K562 (cell line): ENCODE measurements around the gene TMED4. TPM values are rescaled to one million over a fixed set of nuclear protein-coding genes. Genes with fewer than 3 reads are reported as not detected.

ENCODE experiments used
- ATF6 ChIP-seq: sonication (generic); formaldehyde crosslinking; IDR thresholded peaks from 2 replicates; pipeline ENCODE4 v1.4.0; 2020; ENCODE audit warnings: mild to moderate bottlenecking, missing genetic modification reagents
- BRD9 ChIP-seq: fragments of 450-650 bp; IDR thresholded peaks from 2 replicates; pipeline ENCODE4 v1.6.1; 2018; ENCODE audit warnings: low read depth; ENCODE audit not compliant: partially characterized antibody
- CCNT2 ChIP-seq: IDR thresholded peaks from 2 replicates; pipeline ENCODE4 v1.6.1; 2011; ENCODE audit warnings: borderline replicate concordance, low read depth, mild to moderate bottlenecking, moderate library complexity, mixed read lengths, low read length; ENCODE audit not compliant: insufficient read length; ENCODE audit errors: extremely low read depth
- E2F3 ChIP-seq: fragments of 250-450 bp; sonication (Bioruptor Pico); IDR thresholded peaks from 2 replicates; pipeline ENCODE4 v1.4.0; 2020; ENCODE audit warnings: mild to moderate bottlenecking
- HDGF ChIP-seq: fragments of 450-650 bp; IDR thresholded peaks from 2 replicates; pipeline ENCODE4 v1.6.1; 2016
- NCOR1 ChIP-seq: fragments of 450-650 bp; IDR thresholded peaks from 2 replicates; pipeline ENCODE4 v1.6.1; 2016; ENCODE audit warnings: mild to moderate bottlenecking, moderate library complexity
- NUFIP1 ChIP-seq: fragments of 450-650 bp; IDR thresholded peaks from 2 replicates; pipeline ENCODE4 v1.6.1; 2018; ENCODE audit not compliant: partially characterized antibody
- PHB2 ChIP-seq: fragments of 450-650 bp; IDR thresholded peaks from 2 replicates; pipeline ENCODE4 v1.6.1; 2017; ENCODE audit warnings: low read depth
- PHF20 ChIP-seq: fragments of 450-650 bp; IDR thresholded peaks from 2 replicates; pipeline ENCODE4 v1.6.1; 2018; ENCODE audit not compliant: partially characterized antibody
- PML ChIP-seq: IDR thresholded peaks from 2 replicates; pipeline ENCODE4 v1.6.1; 2012; ENCODE audit warnings: low read length, inconsistent platforms
- POLR3G ChIP-seq: IDR thresholded peaks from 2 replicates; pipeline ENCODE4 v1.6.1; 2011; ENCODE audit not compliant: insufficient read length, insufficient replicate concordance; ENCODE audit errors: extremely low read depth
- RBBP5 ChIP-seq: fragments of 200-600 bp; sonication (generic); IDR thresholded peaks from 2 replicates; pipeline ENCODE4 v1.6.1; 2012; ENCODE audit warnings: borderline replicate concordance, mild to moderate bottlenecking, low read length, control low read depth, inconsistent platforms; ENCODE audit not compliant: insufficient read depth, poor library complexity, severe bottlenecking
- RCOR1 ChIP-seq, 2 experiments: IDR thresholded peaks; 2 replicates each; pipeline ENCODE4 v1.6.1; 2012; ENCODE audit warnings: low read depth in 2 of 2, low read length in 2 of 2, borderline replicate concordance in 1 of 2, improper control_type of control experiment in 1 of 2
- ZNF121 ChIP-seq: sonication (generic); formaldehyde crosslinking; conservative IDR thresholded peaks from 2 replicates; pipeline ENCODE4 v1.8.0; 2022; ENCODE audit warnings: missing genetic modification reagents
- ZNF511 ChIP-seq: sonication (generic); formaldehyde crosslinking; IDR thresholded peaks from 2 replicates; pipeline ENCODE4 v1.8.0; 2022; ENCODE audit warnings: mild to moderate bottlenecking, missing genetic modification reagents
- ZNF830 ChIP-seq: fragments of 250-450 bp; sonication (Bioruptor Pico); IDR thresholded peaks from 2 replicates; pipeline ENCODE4 v1.5.0; 2021; ENCODE audit warnings: mild to moderate bottlenecking
- polyA plus RNA-seq, 8 experiments: library from polyadenylated mRNA; depleted of rRNA in 4 of 8; stranded (reverse) in 5 of 8; unstranded in 3 of 8; fragments of >200 nt; fragmentation: Nextera tagmentation in 2 of 8; fragmentation: Illumina TruSeq in 1 of 8; extraction: Ambion mirVana in 2 of 8; extraction: Trizol in 1 of 8; gene quantifications; 2 replicates each; pipeline versions ENCODE4 v1.2.1 to v1.2.3, GENCODE V29; 2011 to 2014; ENCODE audit warnings: inconsistent platforms in 1 of 8, missing spikeins in 1 of 8
- total RNA-seq, 7 experiments: library from RNA; depleted of rRNA in 6 of 7; stranded (reverse); fragments of >200 nt in 6 of 7; fragmentation: Illumina TruSeq in 2 of 7; extraction: Trizol in 2 of 7; gene quantifications; 2 replicates each; pipeline versions ENCODE4 v1.2.1 to v1.2.3, GENCODE V29; 2011 to 2021; ENCODE audit warnings: low replicate concordance in 1 of 7
- TF ChIP-seq, protein P1 (sequence below), 2 experiments: IDR thresholded peaks; 2 replicates each; pipeline ENCODE4 v1.6.1; 2012; ENCODE audit warnings: improper control_type of control experiment in 2 of 2, low read depth in 2 of 2, low read length in 2 of 2, borderline replicate concordance in 1 of 2
- TF ChIP-seq, protein P2 (sequence below): fragments of 250-450 bp; sonication (Bioruptor Pico); IDR thresholded peaks from 2 replicates; pipeline ENCODE4 v1.9.0; 2021; ENCODE audit warnings: mild to moderate bottlenecking
- TF ChIP-seq, protein P3 (sequence below): fragments of 450-650 bp; formaldehyde crosslinking; IDR thresholded peaks from 2 replicates; pipeline ENCODE4 v1.4.0; 2022; ENCODE audit warnings: missing genetic modification characterization
- TF ChIP-seq, protein P4 (sequence below): sonication (generic); formaldehyde crosslinking; IDR thresholded peaks from 2 replicates; pipeline ENCODE4 v1.9.0; 2022; ENCODE audit warnings: mild to moderate bottlenecking, missing genetic modification reagents

Gene TMED4
- total and polyA plus RNA-seq, 9 of the 15 experiments (the other 6 are each of a cell fraction or from before 2014, with no cell fraction given): 20.3 to 64.0 (median 42.1) TPM

DNA sequence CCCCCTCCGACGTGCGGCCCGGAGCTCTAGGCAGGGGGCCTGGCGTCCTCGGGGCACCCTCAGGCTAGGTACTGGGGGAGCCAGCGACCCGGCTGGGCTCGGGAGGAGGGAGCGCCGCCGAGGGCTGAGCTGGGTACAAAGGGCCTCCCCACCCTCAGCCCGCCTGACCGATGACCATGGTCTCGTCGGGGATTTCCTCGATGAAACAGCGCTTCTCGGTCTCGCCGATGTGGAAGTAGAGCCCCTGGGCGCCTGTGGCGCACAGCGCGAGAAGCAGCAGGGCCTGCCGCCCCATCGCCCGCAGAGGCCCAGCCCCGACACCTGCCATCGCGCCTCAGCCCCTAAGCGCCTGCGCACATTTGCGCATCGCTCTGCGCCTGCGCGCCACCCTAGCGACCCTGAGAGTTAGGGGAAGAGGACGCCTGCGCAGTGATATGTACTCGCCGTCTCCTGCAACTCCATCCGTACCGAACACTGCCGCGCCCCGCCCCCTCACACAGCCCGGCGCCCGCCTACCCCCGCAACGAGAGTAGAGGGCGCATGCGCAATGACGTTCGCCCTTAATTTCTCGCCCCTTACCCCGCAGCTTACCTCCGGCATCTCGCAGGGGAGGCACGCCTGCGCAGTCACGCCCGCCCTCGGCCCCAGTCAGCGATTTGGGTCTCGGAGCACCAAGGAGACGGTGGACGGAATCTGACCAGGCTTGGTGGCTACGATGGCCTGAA, at the start of gene TMED4 (continued):
- TF ChIP-seq, protein P1, sequence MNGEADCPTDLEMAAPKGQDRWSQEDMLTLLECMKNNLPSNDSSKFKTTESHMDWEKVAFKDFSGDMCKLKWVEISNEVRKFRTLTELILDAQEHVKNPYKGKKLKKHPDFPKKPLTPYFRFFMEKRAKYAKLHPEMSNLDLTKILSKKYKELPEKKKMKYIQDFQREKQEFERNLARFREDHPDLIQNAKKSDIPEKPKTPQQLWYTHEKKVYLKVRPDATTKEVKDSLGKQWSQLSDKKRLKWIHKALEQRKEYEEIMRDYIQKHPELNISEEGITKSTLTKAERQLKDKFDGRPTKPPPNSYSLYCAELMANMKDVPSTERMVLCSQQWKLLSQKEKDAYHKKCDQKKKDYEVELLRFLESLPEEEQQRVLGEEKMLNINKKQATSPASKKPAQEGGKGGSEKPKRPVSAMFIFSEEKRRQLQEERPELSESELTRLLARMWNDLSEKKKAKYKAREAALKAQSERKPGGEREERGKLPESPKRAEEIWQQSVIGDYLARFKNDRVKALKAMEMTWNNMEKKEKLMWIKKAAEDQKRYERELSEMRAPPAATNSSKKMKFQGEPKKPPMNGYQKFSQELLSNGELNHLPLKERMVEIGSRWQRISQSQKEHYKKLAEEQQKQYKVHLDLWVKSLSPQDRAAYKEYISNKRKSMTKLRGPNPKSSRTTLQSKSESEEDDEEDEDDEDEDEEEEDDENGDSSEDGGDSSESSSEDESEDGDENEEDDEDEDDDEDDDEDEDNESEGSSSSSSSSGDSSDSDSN (IDR thresholded peaks at IDR 0.05; ENCODE audit: borderline replicate concordance in 1 of 2, low read depth in 2 of 2, low read length in 2 of 2): 0 out of 4 replicates have a peak, but pooled peaks have one; percentile 12 to 24
- TF ChIP-seq, protein P2, sequence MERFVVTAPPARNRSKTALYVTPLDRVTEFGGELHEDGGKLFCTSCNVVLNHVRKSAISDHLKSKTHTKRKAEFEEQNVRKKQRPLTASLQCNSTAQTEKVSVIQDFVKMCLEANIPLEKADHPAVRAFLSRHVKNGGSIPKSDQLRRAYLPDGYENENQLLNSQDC (CRISPR knock-in tag): no peak
- peak; percentile 56; the same call in 1 of the 2 replicates for TF ChIP-seq PML
- no peak for TF ChIP-seq NCOR1
- no peak for TF ChIP-seq POLR3G
- TF ChIP-seq ATF6 (CRISPR knock-in tag): no peak; the same call in 1 of the 2 replicates
- TF ChIP-seq, protein P3, sequence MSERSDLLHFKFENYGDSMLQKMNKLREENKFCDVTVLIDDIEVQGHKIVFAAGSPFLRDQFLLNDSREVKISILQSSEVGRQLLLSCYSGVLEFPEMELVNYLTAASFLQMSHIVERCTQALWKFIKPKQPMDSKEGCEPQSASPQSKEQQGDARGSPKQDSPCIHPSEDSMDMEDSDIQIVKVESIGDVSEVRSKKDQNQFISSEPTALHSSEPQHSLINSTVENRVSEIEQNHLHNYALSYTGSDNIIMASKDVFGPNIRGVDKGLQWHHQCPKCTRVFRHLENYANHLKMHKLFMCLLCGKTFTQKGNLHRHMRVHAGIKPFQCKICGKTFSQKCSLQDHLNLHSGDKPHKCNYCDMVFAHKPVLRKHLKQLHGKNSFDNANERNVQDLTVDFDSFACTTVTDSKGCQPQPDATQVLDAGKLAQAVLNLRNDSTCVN (CRISPR knock-in tag): no peak
- TF ChIP-seq PHF20: peak; percentile 71
- TF ChIP-seq HDGF: no peak
- no peak for TF ChIP-seq RCOR1 (IDR thresholded peaks at IDR 0.05; ENCODE audit: borderline replicate concordance in 1 of 2, low read depth in 2 of 2, low read length in 2 of 2)
- TF ChIP-seq ZNF830 (CRISPR knock-in tag): no peak
- TF ChIP-seq, protein P4, sequence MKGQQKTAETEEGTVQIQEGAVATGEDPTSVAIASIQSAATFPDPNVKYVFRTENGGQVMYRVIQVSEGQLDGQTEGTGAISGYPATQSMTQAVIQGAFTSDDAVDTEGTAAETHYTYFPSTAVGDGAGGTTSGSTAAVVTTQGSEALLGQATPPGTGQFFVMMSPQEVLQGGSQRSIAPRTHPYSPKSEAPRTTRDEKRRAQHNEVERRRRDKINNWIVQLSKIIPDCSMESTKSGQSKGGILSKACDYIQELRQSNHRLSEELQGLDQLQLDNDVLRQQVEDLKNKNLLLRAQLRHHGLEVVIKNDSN: no peak
- peak; percentile 80 for TF ChIP-seq CCNT2
- TF ChIP-seq ZNF511 (CRISPR knock-in tag): peak; percentile 67; the same call in 1 of the 2 replicates
- no peak for TF ChIP-seq NUFIP1
- peak; percentile 57; the same call in 1 of the 2 replicates for TF ChIP-seq E2F3 (CRISPR knock-in tag)
- no peak for TF ChIP-seq ZNF121 (CRISPR knock-in tag)
- TF ChIP-seq RBBP5: peak; percentile 73
- no peak for TF ChIP-seq PHB2
- no peak for TF ChIP-seq BRD9
